HG03103 (cell line): ENCODE measurements around the gene SUOX.
"Not testable (repeated sequence)": the region's sequence is repeated elsewhere in the genome, so short reads cannot be mapped to it uniquely, and the experiment has no call there.

Experiments used
- ATAC-seq: cut with Tn5 transposase; IDR thresholded peaks from one replicate; pipeline ENCODE4 v1.9.1; 2021; ENCODE audit warnings: low read depth; ENCODE audit not compliant: unreplicated experiment

Gene SUOX

GRCh38 chr12:56017181-56017580 is 20.1 kb downstream of the SUOX start:
- no peak for ATAC-seq

GRCh38 chr12:56018356-56018755 is 21.3 kb downstream of the SUOX start:
- ATAC-seq, result no peak

GRCh38 chr12:56020423-56021184 is 23.5 kb downstream of the SUOX start, which contains the start of gene IKZF4:
IKZF4 (plus strand) TSS chr12:56021043; CDS start chr12:56021494, 451 bp downstream.
- ATAC-seq, result no peak

- no peak for ATAC-seq
Observed at GRCh38 chr12:56021889-56022497, 24.9 kb downstream of the SUOX start.

- ATAC-seq, result no peak
Observed at GRCh38 chr12:56028511-56029165, 31.6 kb downstream of the SUOX start.

GRCh38 chr12:56029166-56029519 is 32.1 kb downstream of the SUOX start:
- no peak for ATAC-seq

- no peak for ATAC-seq
Observed at GRCh38 chr12:56029666-56030293, 32.7 kb downstream of the SUOX start.

- no peak for ATAC-seq
Observed at GRCh38 chr12:56031987-56032386, 34.9 kb downstream of the SUOX start.

- no peak for ATAC-seq
Observed at GRCh38 chr12:56034586-56035332, 37.7 kb downstream of the SUOX start.

GRCh38 chr12:56037161-56037560 is 40.1 kb downstream of the SUOX start:
- no peak for ATAC-seq

- ATAC-seq, result no peak
Observed at GRCh38 chr12:56038022-56038655, 41.1 kb downstream of the SUOX start.

GRCh38 chr12:56040151-56040550 is 43.1 kb downstream of the SUOX start:
- ATAC-seq, result no peak

- no peak for ATAC-seq
Observed at GRCh38 chr12:56040963-56041551, 44.0 kb downstream of the SUOX start.

GRCh38 chr12:56041552-56042429 is 44.7 kb downstream of the SUOX start, which contains the start of gene RPS26:
RPS26 (plus strand) TSS chr12:56041918; CDS start chr12:56042167, 249 bp downstream.
- peak; percentile 90 for ATAC-seq

- ATAC-seq, result not testable (repeated sequence)
Observed at GRCh38 chr12:56042430-56042813, 45.3 kb downstream of the SUOX start.

- ATAC-seq, result no peak
Observed at GRCh38 chr12:56042843-56043242, 45.8 kb downstream of the SUOX start.

GRCh38 chr12:56046027-56046780 is 49.1 kb downstream of the SUOX start:
- ATAC-seq, result no peak

- ATAC-seq, result no peak
Observed at GRCh38 chr12:56053407-56053893, 56.4 kb downstream of the SUOX start.
